ENCODE results near the gene ARAP2.
A peak's percentile ranks its signal among the peaks of the same experiment; 100 is the strongest.
"Not testable (repeated sequence)": the region's sequence is repeated elsewhere in the genome, so short reads cannot be mapped to it uniquely, and the experiment has no call there.

ARAP2 gene

GRCh38 chr4:36196145-36196913, 48.0 kb downstream of the ARAP2 start:
- Mint-ChIP-seq H3K9me3 (no peaks in the 10 kb centered on the region), H3K27me3 (ENCODE audit: low read depth) (no peaks in the 10 kb centered on the region), H3K27ac (no peak overlapping the region), H3K36me3 (ENCODE audit: low read depth) (peaks cover 19% of the 10 kb centered on the region), H3K4me3 (no peak overlapping the region), H3K4me1 (ENCODE audit: low read depth) (peaks cover 23% of the 10 kb centered on the region)

DNA sequence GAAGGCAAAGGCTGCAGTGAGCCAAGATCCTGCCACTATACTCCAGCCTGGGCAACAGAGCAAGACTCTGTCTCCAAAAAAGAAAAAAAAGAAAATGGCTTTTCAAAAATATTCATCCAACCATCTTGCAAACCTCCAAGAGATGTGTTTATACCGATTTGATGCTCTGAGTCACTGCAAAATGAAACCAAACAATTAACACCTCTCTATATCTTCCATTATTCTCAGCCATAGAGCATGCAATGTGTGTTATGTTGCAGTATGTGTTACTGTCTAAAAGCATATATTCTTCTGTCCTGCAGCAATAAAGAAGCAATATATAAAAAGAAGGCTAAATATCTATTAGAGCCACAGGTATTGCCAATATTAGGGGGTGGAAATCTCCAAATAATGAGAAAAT, 51.4 kb downstream of the ARAP2 start:
- no peaks in the 10 kb centered on the region for H3K9me3 Mint-ChIP-seq
- no peak overlapping the region for H3K27ac Mint-ChIP-seq
- no peak overlapping the region for H3K4me3 Mint-ChIP-seq
- H3K4me1 Mint-ChIP-seq (ENCODE audit: low read depth), result peaks cover 44% of the 10 kb centered on the region
- H3K36me3 Mint-ChIP-seq (ENCODE audit: low read depth), result peaks cover 32% of the 10 kb centered on the region
- no peaks in the 10 kb centered on the region for H3K27me3 Mint-ChIP-seq (ENCODE audit: low read depth)

DNA sequence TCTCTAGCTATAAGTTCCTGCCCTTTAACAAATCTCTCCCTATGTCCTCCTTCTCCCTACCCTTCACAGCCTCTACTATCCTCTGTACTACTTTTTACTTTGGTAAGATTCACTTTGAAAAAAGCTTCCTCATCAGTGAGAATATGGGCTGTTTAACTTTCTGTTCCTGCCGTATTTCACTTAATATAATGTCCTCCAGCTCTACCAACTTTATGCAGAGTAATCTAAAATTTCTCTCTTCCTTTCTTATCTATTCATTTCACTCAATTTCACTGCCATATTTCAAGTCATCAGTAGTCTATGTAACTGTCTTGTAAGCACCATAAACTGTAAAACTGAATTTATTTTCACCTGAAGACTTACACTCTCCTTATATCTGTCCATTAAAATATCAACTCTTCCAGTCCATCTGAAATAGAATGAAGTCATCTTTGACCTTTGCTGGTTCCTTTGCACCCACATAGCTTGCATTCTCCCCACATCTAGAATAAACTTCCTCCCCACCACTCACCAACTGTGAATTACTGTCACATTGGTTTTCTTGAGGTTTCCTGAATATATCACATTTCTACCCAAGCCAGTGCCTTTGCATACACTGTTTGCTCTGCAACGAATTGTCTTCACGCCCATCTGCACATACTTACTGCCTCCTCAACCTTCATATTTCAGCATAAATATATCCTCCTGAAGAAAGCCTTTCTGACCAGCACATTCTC, 54.6 kb downstream of the ARAP2 start:
- H3K4me1 Mint-ChIP-seq (ENCODE audit: low read depth), result peaks cover 30% of the 10 kb centered on the region
- H3K27ac Mint-ChIP-seq, result peak overlapping the region; percentile 54
- H3K4me3 Mint-ChIP-seq, result peak overlapping the region; percentile 51
- H3K9me3 Mint-ChIP-seq, result no peaks in the 10 kb centered on the region
- peaks cover 31% of the 10 kb centered on the region for H3K36me3 Mint-ChIP-seq (ENCODE audit: low read depth)
- no peaks in the 10 kb centered on the region for H3K27me3 Mint-ChIP-seq (ENCODE audit: low read depth)

DNA sequence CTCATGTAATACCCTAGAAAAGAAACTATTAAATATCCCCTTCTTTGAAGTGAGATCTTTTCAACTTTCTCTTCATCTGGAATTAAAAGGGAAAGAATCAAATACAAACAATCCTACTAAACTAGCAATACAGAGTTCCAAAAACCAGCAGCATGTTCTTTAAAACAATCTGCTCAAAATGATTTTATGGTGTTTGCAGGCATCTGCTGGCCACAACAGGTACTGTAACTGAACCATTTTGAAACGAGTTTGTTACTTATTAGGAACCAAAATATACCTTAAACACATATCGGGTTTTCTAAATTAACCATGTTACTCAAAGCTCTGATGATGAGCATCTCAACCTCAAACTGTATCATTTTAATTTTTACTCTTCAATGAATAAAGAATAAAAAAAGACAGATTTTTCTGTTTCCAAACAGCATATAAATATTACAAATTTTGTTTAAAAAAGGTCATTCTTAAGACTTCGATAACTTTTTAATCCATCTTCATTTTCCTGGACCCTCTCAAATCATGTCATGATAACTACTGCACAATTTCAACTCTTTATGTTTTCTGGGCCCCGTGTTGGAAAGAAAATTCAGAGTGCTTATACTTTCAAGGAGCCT, 56.5 kb downstream of the ARAP2 start:
- H3K4me3 Mint-ChIP-seq, result no peak overlapping the region
- no peaks in the 10 kb centered on the region for H3K27me3 Mint-ChIP-seq (ENCODE audit: low read depth)
- no peak overlapping the region for H3K27ac Mint-ChIP-seq
- H3K4me1 Mint-ChIP-seq (ENCODE audit: low read depth), result peaks cover 27% of the 10 kb centered on the region
- no peaks in the 10 kb centered on the region for H3K9me3 Mint-ChIP-seq
- H3K36me3 Mint-ChIP-seq (ENCODE audit: low read depth), result peaks cover 28% of the 10 kb centered on the region

DNA sequence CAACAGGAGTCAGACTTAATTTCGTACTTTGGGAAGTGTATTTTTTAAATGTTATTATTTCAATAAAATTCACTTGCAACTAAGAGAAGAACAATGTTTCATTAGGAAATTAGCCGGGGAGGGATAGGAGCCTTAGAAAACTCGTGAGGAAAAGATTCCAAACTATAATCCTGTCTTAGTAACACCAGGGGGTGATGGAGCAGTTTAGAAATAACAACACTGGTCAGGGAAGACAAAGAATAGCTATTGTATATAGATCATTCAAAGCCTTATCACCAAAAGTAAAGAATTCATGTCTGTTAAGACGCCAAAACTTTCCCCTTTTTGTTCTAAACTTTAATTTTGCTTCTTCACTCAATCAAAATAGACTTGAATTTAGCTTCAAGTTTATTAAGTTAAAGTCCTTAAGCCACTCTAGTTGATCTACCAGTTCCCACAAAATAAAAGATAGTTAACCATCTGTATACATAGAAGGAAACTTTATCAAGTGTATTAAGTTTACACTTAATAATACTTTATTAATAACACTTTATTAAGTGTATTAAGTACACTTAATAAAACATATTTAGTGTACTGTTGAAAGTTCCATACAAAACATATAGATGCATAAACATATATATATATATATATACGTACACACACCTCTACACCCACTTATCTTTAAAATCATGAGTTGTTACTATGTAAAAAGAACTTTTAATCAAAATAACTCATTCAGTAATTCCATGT, 60.5 kb downstream of the ARAP2 start:
- no peak overlapping the region for H3K4me3 Mint-ChIP-seq
- H3K27me3 Mint-ChIP-seq (ENCODE audit: low read depth), result no peaks in the 10 kb centered on the region
- peaks cover 27% of the 10 kb centered on the region for H3K36me3 Mint-ChIP-seq (ENCODE audit: low read depth)
- no peaks in the 10 kb centered on the region for H3K9me3 Mint-ChIP-seq
- no peak overlapping the region for H3K27ac Mint-ChIP-seq
- H3K4me1 Mint-ChIP-seq (ENCODE audit: low read depth), result peaks cover 9% of the 10 kb centered on the region

- H3K4me3 Mint-ChIP-seq, result no peak overlapping the region
- H3K36me3 Mint-ChIP-seq (ENCODE audit: low read depth), result peaks cover 31% of the 10 kb centered on the region
- no peak overlapping the region for H3K27ac Mint-ChIP-seq
- H3K4me1 Mint-ChIP-seq (ENCODE audit: low read depth), result peaks cover 7% of the 10 kb centered on the region
- no peaks in the 10 kb centered on the region for H3K27me3 Mint-ChIP-seq (ENCODE audit: low read depth)
- no peaks in the 10 kb centered on the region for H3K9me3 Mint-ChIP-seq
Observed at GRCh38 chr4:36183232-36183631, 61.1 kb downstream of the ARAP2 start.

GRCh38 chr4:36182315-36182714, 62.0 kb downstream of the ARAP2 start:
- H3K4me3 Mint-ChIP-seq; H3K27me3 Mint-ChIP-seq (ENCODE audit: low read depth); H3K4me1 Mint-ChIP-seq (ENCODE audit: low read depth); H3K27ac Mint-ChIP-seq; H3K9me3 Mint-ChIP-seq: not testable (repeated sequence)
- H3K36me3 Mint-ChIP-seq (ENCODE audit: low read depth), result peaks cover 31% of the 10 kb centered on the region

- Mint-ChIP-seq H3K4me1 (ENCODE audit: low read depth) (peaks cover 5% of the 10 kb centered on the region), H3K27ac (no peak overlapping the region), H3K4me3 (no peak overlapping the region), H3K36me3 (ENCODE audit: low read depth) (peaks cover 33% of the 10 kb centered on the region), H3K9me3 (no peaks in the 10 kb centered on the region), H3K27me3 (ENCODE audit: low read depth) (no peaks in the 10 kb centered on the region)
Observed at GRCh38 chr4:36180206-36180605, 64.1 kb downstream of the ARAP2 start.

- H3K27ac Mint-ChIP-seq, result no peak overlapping the region
- H3K4me3 Mint-ChIP-seq, result no peak overlapping the region
- H3K36me3 Mint-ChIP-seq (ENCODE audit: low read depth), result peaks cover 34% of the 10 kb centered on the region
- H3K4me1 Mint-ChIP-seq (ENCODE audit: low read depth), result peaks cover 5% of the 10 kb centered on the region
- no peaks in the 10 kb centered on the region for H3K27me3 Mint-ChIP-seq (ENCODE audit: low read depth)
- H3K9me3 Mint-ChIP-seq, result no peaks in the 10 kb centered on the region
Observed at GRCh38 chr4:36178484-36178883, 65.8 kb downstream of the ARAP2 start.

- Mint-ChIP-seq H3K9me3 (no peaks in the 10 kb centered on the region), H3K27ac (no peak overlapping the region), H3K27me3 (ENCODE audit: low read depth) (no peaks in the 10 kb centered on the region), H3K4me3 (no peak overlapping the region), H3K36me3 (ENCODE audit: low read depth) (peaks cover 35% of the 10 kb centered on the region), H3K4me1 (ENCODE audit: low read depth) (peaks cover 5% of the 10 kb centered on the region)
Observed at GRCh38 chr4:36177946-36178345, 66.4 kb downstream of the ARAP2 start.

DNA sequence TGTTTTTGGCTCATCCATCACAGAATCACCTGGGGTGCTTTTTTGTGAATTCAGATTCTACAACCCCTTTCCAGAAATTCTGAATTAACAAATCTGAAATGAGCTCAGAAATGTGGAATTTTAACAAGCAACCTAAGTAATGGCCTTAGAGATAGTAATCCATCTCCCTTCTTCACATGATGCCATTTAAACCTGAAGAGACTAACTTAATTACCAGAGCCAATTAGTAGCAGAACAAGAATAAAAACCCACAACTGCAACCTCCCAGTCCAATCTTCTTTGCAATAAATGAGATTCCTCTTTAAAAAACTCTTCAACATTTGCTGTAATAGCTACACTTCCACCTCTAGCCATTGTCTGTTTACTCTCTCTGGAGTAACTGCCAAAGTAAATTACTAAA, 69.7 kb downstream of the ARAP2 start:
- Mint-ChIP-seq H3K36me3 (ENCODE audit: low read depth) (peaks cover 38% of the 10 kb centered on the region), H3K9me3 (no peaks in the 10 kb centered on the region), H3K4me1 (ENCODE audit: low read depth) (peaks cover 2% of the 10 kb centered on the region), H3K27ac (no peak overlapping the region), H3K4me3 (no peak overlapping the region), H3K27me3 (ENCODE audit: low read depth) (no peaks in the 10 kb centered on the region)

DNA sequence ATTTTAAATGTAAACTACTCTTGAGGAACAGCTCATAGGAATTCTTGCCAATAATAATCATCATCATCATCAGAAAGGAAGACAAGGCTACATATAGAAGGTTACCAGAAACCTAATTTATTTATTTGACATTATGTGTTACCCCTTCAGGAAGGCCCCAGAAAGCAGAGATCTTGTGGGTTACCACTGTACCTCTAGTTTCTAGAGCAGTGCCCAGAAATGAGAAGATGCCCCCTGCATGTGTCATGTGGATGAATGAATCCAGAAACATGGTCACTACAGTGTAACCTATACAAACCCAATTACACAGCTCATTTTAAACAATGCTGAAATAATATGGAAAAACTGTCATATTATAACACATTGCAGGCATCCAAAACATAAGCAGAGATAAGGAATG, 70.4 kb downstream of the ARAP2 start:
- Mint-ChIP-seq H3K4me3 (no peak overlapping the region), H3K9me3 (no peaks in the 10 kb centered on the region), H3K36me3 (ENCODE audit: low read depth) (peaks cover 36% of the 10 kb centered on the region), H3K27me3 (ENCODE audit: low read depth) (no peaks in the 10 kb centered on the region), H3K27ac (no peak overlapping the region), H3K4me1 (ENCODE audit: low read depth) (peaks cover 4% of the 10 kb centered on the region)

DNA sequence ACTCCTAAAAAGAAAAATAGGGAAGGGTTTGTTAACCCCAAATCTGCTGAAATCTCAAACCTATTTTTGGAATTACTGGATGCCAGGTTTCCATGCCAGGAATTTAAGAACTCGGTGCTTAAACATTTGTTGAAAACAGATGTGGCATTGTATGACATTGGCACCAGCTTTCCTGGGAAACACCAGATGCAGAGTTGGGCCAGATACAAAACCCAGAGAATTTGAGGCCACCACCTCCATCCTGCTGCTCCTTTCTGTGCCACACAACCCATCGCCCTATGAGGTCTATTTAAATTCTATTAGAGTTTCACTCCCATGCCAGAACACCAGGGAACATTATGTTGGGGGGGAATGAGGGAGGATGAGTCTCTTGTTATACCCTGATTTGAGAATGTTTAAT, 71.7 kb downstream of the ARAP2 start:
- Mint-ChIP-seq H3K27ac (no peak overlapping the region), H3K36me3 (ENCODE audit: low read depth) (peaks cover 36% of the 10 kb centered on the region), H3K4me3 (no peak overlapping the region), H3K4me1 (ENCODE audit: low read depth) (peaks cover 11% of the 10 kb centered on the region), H3K9me3 (no peaks in the 10 kb centered on the region), H3K27me3 (ENCODE audit: low read depth) (no peaks in the 10 kb centered on the region)

- H3K27ac Mint-ChIP-seq, result no peak overlapping the region
- no peak overlapping the region for H3K4me3 Mint-ChIP-seq
- no peaks in the 10 kb centered on the region for H3K27me3 Mint-ChIP-seq (ENCODE audit: low read depth)
- peaks cover 42% of the 10 kb centered on the region for H3K36me3 Mint-ChIP-seq (ENCODE audit: low read depth)
- H3K4me1 Mint-ChIP-seq (ENCODE audit: low read depth), result peaks cover 17% of the 10 kb centered on the region
- no peaks in the 10 kb centered on the region for H3K9me3 Mint-ChIP-seq
Observed at GRCh38 chr4:36168127-36168878, 76.0 kb downstream of the ARAP2 start.
